Activated naive CD4-positive, alpha-beta T cell treated with Interleukin-2 at 50 U/mL for 16 hours (primary cell): ENCODE data around the gene OTOA.
"Not testable (repeated sequence)": the region's sequence is repeated elsewhere in the genome, so short reads cannot be mapped to it uniquely, and the experiment has no call there.

Experiments
- DNase-seq: peaks from one replicate; pipeline ENCODE4 v3.0.0-alpha.2; 2020

The OTOA gene

DNA sequence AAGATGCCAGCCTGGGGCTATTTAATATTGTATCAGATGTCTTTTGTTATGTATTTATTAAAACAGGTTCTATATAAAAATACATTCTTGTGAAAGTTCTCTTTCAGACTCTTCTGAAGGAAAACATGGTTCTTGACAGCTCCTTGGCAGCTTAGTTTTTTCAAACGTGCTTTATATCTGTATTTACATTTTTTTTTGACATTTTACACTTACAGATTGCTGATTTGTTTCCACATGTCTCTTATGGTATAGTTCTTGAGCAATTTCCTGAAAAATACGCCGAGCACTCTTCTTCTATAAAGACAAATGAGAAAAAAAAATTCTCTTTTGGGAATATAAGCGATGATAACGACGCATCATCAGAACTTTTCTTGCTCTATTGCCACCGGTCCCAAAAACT, 20.9 kb upstream of the OTOA start:
- no peak for DNase-seq

GRCh38 chr16:21643785-21644184, 20.0 kb upstream of the OTOA start:
- no peak for DNase-seq

GRCh38 chr16:21644674-21645073, 19.1 kb upstream of the OTOA start:
- DNase-seq: no peak

DNA sequence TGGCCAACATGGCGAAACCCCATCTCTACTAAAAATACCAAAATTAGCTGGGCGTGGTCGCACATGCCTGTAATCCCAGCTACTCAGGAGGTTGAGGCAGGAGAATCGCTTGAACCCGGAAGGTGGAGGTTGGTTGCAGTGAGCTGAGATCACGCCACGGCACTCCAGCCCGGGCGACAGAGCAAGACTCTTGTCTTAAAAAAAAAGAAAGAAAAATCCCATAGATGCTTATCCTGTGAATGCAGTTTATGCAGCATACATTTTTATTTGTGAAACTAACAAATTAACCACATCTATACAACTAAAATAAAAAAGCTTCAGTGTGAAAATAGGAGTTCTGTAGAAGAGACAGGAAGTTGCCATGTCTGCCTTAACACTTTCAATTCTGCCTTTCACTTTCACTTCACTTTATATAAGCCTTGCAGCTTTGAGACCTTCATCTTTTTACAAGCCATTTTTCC, 18.5 kb upstream of the OTOA start:
- peak; percentile 24 for DNase-seq

DNA sequence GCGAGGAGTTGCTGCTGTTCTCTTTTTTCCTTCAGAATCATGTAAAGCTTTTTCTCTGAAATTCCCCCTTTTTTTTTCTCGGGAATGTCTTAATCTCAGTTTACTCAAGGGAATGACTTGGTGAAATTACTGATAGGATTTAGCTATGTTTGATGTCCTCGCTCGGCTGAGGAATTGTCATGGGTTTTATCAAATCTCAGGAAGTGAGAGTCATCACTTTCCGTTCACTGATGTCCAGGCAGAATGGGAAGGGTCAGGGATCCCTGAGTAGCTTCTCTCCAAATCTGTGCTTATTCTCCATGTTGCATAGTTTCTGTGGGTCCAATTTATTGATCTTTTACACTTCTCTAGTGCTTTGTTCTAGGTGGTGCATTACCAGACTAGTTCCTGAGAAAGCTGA, 17.7 kb upstream of the OTOA start:
- no peak for DNase-seq

DNA sequence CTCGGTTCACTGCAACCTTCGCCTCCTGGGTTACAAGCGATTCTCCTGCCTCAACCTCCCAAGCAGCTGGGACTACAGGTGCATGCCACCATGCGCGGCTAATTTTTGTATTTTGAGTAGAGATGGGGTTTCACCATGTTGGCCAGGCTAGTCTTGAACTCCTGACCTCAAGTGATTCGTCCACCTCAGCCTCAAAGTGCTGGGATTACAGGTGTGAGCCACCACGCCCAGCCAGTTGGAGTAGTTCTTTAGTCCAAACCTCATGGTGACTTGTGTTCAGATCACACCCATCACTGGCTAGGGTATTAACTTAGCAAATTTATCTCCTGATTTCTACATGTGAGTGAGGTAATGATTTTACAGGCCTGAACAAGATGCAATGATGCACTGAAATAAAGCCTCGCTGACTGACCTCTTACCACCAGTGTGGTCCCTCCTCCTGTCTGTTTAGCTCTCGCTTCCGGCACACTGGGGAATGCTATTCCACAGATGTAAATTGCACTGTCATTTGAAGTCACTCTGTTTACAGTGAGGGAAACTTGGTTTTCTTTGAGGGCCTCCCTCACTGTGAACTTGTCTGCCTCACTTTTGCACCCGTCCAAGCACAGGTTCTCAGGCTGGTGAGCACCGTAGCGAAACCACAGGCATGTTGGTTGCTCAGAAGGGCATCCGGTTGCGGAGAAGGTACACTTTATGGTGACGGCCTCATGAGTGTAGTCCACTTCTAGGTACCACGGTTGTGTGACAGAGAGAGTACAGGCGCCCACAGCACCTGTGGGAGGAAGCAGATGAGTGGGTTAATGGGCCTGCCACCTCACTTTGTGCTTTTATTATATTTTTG, 16.8 kb upstream of the OTOA start:
- peak; percentile 82 for DNase-seq

- no peak for DNase-seq
These were observed 16.1 kb upstream of the OTOA start for GRCh38 chr16:21647562-21648164.

- DNase-seq: not testable (repeated sequence)
These were observed 13.9 kb upstream of the OTOA start for GRCh38 chr16:21649826-21650406.

- DNase-seq: no peak
These were observed 13.2 kb upstream of the OTOA start for GRCh38 chr16:21650521-21650920.

DNA sequence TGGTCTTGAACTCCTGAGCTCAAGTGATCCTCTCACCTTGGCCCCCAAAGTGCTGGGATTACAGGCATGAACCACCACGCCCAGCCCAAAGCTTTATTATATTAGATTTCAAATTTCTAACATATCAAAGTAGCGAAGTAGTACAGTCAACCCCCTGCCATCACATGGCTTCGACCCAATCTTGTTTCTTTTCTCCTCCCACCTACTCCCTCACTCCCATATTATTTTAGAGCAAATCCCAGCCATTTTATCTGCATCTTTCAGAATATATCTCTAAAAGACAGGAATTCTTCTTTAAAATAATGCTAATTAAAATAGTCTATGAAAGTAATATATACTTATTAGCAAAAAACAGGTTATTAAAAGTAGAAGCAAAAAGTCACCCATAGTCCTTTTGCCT, 12.3 kb upstream of the OTOA start:
- DNase-seq: no peak

DNA sequence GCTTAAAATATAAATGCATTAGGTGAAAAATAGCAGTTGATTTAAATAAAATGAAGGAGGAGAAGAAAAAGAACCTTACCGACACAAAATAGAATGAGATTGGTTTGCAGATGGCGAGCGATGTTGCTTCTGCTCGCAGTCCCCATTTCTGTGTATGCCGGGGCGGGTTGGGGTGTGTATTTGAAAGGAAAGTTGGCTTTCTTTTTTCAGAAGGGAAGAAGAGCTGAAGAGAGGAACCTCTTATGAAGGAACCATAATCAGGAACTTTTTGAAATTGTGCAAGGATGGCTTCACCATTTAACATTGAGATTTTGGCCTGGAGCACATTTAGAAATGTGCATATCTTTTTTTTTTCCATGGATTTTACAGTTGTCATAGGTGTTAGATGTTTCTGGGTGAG, 11.3 kb upstream of the OTOA start, which contains the start of gene IGSF6:
IGSF6 (minus strand) TSS at position 156 of the 400 bp plus-strand sequence; CDS start at position 146, 10 bp downstream.
- DNase-seq: no peak

DNA sequence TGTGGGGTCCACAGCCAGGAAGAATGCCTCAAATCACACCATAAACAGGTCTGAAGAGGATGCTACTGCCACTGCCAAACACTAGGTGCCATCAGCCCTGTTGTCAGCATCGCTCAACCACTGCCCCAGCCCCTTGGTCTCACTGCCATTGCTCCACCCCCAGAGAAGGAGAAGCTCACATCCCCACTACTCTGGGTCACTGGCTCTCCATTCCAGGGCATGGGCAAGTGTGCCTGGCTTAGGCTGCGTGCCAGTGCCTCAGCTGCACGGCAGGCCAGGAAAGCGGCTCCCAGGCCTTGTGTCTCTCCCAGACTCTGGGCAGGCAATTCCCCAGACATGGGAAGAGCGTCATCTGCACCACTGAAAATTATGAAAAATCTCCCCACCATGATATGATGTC, 10.2 kb upstream of the OTOA start:
- DNase-seq: no peak

DNA sequence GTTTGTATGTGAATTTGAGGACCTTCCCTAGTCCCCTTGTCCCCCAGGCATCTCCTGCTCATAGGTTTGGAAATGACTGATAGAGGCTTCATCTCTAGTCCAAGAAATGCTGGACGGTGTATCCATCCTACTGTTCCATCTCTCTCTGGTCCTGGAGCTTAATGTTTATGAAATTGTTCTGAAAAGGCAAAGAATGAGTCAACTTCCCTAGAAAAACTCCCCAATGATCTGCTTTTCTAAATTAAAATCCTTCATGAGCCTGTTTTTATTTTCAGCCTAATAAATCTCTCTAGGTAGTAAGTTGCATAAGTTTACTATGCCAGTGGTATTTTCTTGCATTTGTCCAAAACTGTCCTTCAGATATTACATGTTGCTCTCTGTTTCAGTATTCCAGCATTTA, 9.3 kb upstream of the OTOA start:
- no peak for DNase-seq

GRCh38 chr16:21654881-21655280, 8.9 kb upstream of the OTOA start:
- no peak for DNase-seq

DNA sequence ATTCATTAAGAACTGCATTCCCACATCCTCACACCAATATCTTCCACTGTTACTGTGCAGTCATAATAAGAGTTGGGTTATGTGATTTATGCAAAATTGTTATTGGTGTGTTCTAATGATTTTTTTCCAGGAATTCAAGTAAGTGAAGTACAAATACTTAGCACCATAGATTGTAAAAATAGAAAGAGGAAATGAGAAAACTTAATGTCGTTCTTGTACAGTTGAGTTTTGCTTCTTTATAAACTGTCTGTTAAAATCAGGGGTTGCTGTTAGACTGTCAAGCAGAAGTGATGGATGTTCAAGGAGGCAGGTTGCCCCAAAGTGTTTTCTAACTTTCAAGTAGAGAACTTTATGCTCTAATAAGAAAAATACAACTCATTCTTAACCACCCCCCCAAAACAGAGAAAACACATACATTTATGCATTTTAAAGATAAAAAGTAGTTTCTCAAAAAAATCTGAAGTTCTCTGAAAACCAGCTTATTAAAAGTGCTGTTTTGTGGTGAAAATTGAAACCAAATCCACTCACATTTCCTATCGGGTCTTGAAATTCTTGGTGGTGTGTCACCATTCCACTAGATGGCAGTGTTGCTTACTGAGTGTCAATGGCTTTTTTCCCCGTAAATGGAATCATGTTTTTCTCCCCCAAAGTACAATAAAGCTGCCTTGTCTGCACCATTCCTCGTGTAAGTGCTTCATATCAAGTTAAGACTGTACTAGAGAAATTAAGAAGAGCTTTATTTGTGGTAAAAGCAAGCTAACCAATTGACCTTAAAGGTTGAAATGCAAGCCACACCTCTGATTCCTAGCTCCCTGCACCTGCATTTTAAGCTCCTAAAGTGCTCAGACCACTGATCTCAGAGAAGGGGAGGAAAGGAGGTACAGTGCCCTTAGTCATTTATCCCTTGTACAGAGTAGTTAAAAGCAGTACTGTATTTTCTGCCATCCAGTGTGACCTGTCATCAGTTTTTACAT, 6.7 kb upstream of the OTOA start:
- DNase-seq: peak; percentile 26

- DNase-seq: no peak
These were observed 4.6 kb upstream of the OTOA start for GRCh38 chr16:21659124-21659523.

DNA sequence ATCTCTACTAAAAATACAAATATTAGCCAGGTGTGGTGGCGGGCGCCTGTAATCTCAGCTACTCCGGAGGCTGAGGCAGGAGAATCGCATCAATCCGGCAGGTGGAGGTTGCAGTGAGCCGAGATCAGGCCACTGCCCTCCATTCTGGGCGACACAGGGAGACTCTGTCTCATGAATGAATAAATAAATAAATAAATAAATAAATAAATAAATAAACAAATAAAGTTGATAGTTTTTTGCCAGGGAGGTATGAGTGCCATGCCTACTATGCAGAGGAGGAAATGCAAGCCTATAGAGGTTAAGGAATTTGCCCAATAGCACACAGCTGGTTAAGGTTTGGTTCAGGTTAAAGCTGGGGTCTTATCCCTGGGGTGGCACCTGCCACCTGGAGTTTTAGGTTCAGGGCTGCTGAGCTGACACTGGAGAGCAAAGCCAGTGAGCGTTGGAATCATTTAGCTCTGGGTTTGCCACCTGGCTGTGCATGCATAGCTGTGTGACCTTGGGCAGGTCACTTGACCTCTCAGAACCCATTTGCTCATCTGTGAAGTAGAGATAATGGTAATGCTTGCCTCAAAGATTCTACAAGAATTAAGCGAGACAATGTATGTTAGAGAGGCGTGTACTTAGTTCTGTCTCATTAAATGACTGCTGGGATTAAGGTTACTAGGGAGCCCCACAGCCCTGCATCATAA, 1.2 kb downstream of the OTOA start:
- DNase-seq: no peak

DNA sequence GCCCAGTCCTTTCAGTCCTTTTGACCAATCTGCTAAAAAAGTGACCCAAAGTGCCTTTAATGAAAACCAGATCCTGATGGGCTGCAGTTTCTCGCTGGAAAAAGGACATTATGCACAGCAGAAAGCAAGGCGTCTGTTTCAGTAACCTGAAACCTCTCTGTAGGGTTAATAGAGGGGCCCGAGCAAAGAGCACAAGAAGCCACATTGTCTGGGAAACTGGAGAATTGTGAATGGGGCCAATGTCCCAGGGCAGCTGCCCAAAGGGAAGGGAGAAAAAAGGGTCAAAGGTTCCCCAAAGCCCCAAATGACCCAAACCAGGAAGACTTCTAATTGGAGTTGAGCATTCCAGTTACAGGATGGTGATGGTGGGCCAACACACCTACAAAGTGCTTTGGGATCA, 3.0 kb downstream of the OTOA start:
- DNase-seq: no peak

DNA sequence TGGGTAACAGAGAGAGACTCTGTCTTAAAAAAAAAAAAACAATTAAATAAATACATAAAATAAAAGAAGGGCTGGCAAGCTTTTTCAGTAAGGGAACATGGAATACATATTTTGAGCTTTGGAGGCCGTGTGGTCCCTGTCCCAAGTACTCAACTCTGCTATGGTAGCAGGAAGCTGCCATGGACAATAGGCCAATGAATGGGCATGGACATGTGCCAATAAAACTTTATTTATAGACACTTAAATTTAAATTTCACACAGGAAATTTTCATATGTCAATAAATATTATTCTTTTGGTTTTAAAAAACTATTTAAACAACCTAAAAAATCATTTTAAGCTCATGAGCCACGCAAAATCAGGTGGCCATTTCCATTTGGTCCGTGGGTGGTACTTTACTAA, 3.8 kb downstream of the OTOA start:
- no peak for DNase-seq

- no peak for DNase-seq
These were observed 9.7 kb downstream of the OTOA start for GRCh38 chr16:21673469-21673868.

- not testable (repeated sequence) for DNase-seq
These were observed 10.7 kb downstream of the OTOA start for GRCh38 chr16:21674456-21674855.

DNA sequence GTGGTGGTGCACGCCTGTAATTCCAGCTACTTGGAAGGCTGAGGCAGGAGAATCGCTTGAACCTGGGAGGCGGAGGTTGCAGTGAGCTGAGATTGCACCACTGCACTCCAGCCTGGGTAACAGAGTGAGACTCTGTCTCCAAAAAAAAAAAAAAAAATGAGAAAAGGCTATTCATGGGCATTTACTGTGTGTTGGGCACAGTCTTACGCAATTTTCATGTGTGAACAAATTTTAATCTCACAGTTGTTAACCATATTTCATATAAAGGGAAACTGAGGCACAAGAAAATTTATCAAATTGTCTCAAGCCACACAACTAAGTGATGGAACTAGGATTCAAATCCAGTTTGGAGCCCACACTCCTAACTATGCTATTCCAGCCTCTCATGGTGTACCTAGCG, 16.9 kb downstream of the OTOA start:
- not testable (repeated sequence) for DNase-seq
